GM08714 (cell line): ENCODE results near the gene NEURL3.
"Not testable (repeated sequence)": the region's sequence is repeated elsewhere in the genome, so short reads cannot be mapped to it uniquely, and the experiment has no call there.

Experiments
- H3K4me3 ChIP-seq: fragments of 200-500 bp; sonication (Bioruptor generic); 2 replicates; pipeline ENCODE4 v1.5.1; 2014; ENCODE audit warnings: mild to moderate bottlenecking, low read length, inconsistent platforms
- ZNF274 ChIP-seq: IDR thresholded peaks from 2 replicates; pipeline ENCODE4 v1.6.1; 2012; ENCODE audit warnings: mild to moderate bottlenecking, low read depth, low read length

The NEURL3 gene, protein sequence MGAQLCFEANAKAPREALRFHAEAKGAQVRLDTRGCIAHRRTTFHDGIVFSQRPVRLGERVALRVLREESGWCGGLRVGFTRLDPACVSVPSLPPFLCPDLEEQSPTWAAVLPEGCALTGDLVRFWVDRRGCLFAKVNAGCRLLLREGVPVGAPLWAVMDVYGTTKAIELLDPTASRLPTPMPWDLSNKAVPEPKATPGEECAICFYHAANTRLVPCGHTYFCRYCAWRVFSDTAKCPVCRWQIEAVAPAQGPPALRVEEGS

DNA sequence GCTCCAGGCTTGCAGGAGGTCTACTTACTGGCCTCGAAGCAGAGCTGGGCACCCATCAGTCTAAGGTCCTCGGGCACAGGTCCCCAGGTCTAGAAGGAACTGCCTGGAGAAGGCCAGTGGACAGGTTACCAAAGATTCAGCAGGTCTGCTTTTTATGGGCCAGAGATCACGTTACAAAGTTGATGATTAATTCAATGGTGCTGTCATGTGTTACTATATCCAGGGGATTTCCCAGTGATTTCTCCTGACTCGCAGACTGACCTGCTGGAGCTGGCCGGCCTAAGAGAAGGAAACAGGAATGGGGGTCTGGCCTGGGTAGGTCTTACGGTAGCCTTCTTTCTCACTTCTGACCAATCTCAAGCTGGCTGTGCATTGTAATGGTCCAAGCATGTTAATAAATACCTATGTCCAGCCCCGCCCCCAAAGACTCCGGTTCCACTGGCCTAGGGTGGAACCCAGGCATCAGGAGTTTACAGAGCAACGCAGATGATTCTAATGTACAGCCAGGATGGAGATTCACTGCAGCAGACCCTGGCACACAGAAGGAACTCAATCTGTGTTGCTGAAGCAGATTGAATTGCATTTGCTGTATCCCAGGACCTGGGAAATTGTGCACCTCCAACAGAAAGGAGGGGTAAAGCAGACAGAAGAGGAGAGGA is at the start of gene NEURL3:
Gene NEURL3, minus strand, starts transcription at position 127 of the 659 bp plus-strand sequence. Its CDS starts 71 bp downstream, at position 56.
- no peak within 1 kb of the TSS for H3K4me3 ChIP-seq
- TF ChIP-seq ZNF274 = no peak

DNA sequence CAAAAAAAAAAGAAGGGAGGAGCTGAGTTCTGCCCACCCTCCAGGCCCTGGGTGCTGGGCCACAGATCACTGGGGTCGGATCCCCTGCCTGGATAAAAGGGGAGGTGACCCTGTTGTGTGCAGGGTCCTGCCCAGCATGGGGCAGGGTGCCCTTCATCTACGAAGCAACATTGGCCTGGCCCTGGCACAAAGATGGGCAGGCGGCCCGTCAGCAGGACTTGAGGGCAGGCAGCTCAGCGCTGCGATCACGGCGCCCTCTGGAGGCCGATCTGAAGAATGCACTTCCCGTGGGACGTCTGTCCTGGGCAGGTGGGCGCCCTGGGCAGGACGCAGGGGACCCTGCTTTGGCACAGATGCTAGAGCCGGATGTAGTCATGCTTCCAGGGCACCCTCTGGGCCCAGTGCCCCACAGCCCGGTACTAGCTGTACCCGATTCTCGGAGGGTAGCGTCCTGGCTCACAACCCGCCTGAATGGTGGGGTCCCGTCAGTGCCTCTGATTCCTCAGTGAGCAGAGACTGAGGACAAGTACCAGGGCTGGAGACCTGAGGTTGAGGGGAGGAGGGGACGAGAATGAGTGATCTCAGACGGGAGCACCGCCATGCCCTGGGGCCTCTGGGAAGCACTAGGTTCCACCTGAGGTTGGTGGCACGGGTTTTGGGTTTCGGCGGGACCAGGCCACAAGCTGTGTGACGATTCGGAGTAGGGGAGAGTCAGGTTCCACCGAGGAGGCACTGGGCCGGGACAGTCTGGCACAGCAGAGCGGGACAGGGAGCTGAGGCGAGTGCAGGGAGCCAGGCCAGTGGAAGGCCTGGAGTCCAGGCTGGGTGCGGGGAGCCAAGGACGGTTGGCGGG is 49.4 kb upstream of the NEURL3 start:
- TF ChIP-seq ZNF274 = no peak
- H3K4me3 ChIP-seq = no peak overlapping the region

DNA sequence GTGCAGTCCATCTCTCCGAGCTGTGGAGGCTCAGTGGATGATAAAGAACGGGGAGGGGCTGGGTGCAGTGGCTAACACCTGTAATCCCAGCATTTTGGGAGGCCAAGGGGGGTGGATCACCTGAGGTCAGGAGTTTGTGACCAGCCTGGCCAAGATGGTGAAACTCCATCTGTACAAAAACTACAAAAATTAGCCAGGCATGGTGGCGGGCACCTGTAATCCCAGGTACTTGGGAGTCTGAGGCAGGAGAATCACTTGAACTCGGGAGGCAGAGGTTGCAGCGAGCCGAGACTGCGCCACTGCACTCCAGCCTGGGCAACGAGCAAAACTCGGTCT is 48.8 kb upstream of the NEURL3 start:
- not testable (repeated sequence) for H3K4me3 ChIP-seq

DNA sequence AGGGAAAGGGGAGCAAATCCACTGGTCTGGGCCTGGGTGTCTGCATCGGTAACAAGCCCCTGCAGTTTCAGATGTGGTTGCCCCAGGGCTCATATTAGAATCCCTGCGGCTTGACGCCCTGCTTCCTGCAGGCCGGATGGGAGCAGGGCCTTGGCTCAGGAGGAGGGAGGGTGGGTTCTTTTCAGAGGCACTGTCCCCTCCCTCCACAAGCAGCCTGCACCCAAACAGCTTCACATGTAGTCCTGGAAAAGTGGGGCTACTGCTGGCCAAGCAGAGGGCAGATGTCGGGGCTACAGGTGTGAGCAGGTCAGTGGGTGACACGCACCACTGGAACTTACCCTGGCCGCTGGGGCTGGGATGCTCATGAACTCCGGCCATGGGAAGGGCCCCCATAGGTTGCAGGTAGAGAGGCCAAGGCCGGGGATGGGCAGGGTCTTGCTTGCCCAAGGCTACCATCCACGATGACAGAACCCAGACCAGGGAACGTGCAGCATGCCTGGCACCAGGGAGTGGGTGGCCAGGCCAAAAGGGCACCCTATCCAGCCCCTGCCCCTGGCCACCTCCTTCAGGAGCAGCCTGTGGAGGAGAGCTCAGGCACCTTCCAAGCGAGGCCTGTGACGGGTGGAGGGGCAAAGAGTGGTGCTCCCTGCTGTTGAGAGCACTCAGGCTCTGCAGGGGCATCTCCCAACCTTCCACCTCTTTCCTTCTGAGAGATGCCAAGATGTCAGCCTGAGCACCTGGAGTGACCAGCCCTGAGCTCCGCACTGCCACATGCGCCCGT is 48.2 kb upstream of the NEURL3 start:
- H3K4me3 ChIP-seq = no peak overlapping the region
- no peak for TF ChIP-seq ZNF274

DNA sequence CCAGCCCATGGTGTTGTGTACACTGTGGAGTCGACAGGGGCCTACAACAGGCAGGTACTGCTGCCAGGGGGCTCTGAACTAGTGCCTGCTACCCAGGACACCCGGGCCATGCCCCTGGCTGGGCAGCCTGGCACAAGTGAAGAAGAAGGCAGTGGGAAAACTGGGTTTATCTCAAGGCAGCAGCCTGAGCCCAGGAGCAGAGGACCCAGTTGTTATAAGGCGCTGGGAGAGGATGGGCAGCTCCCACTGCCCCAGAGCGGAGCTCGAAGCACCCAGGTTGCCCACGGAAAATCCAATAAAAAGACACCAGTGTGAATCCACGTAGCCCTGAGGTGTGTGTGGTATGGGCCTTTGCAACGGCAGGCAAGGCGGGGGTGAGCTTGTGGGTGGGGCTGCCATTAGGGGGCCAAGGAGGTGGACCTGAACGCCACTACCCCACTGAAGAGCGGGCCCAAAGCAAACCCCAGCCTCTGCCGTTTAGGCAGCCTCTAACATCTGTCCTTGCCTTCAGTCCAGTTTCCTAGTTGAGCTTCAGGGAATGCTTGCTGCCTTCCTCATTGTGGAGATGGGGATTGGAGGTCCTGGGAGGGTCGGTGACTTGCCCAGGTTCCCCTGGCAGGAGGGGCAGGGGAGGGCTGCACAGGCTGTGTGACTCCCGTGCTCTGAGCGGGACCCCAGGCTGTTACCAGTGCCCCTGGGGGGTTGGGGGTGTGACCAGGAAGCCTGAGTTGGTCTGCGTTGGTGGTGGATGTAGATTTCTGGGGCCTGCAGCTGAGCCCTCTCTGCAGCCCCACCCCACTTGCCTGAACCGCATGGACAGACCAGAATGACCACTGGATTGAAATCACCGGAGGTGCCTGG is 47.4 kb upstream of the NEURL3 start:
- no peak for TF ChIP-seq ZNF274
- no peak overlapping the region for H3K4me3 ChIP-seq

DNA sequence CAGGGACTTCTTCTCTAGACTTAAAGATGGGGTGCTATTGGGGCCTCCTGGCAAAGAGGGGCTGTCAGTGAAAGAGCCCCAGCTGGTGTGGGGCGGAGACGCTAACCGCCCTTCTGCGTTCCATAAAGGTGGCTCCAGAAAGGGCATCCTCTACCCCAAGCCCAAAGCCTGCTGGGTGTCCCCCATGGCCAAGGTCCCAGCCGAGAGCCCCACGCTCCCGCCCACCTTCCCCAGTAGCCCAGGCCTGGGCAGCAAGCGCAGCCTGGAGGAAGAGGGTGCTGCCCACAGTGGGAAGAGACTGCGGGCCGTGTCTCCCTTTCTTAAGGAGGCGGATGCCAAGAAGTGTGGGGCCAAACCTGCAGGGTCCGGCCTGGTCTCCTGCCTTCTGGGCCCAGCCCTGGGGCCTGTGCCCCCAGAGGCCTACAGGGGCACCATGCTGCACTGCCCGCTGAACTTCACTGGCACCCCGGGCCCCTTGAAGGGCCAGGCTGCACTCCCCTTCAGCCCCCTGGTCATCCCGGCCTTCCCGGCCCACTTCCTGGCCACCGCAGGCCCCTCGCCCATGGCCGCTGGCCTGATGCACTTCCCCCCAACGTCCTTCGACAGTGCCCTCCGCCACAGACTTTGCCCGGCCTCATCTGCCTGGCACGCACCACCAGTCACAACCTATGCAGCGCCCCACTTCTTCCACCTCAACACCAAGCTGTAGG is 46.6 kb upstream of the NEURL3 start:
- TF ChIP-seq ZNF274 = no peak

DNA sequence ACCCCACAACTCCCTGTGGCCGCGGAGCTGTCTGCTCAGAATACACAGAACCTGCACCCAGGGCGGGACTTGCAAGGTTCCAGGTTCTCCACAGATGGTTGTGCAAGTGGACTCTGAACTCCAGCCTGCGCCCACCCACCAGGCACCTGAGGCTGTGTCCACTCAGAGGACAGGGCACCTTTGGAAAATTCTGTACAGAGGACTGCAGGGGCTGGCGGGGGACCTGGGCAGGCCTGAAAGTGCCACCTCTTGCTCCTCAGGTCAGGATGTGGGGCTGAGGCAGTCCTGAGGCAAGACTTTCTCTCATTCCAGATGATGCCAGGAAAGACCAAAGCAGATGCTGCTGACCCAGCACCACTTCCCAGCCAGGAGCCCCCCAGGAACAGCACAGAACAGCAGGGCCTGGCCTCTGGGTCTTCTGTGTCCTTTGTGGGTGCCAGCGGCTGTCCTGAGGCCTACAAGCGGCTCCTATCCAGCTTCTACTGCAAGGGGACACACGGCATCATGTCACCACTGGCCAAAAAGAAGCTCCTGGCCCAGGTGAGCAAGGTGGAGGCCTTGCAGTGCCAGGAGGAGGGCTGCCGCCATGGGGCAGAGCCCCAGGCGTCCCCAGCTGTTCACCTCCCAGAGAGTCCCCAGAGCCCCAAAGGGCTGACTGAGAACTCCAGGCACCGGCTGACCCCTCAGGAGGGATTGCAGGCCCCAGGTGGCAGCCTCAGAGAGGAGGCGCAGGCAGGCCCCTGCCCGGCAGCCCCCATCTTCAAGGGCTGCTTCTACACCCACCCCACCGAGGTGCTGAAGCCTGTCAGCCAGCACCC is 45.8 kb upstream of the NEURL3 start:
- H3K4me3 ChIP-seq = no peak overlapping the region
- TF ChIP-seq ZNF274 = no peak

More for the DNA sequence above, 46.6 kb upstream of the NEURL3 start:
- no peak overlapping the region for H3K4me3 ChIP-seq

DNA sequence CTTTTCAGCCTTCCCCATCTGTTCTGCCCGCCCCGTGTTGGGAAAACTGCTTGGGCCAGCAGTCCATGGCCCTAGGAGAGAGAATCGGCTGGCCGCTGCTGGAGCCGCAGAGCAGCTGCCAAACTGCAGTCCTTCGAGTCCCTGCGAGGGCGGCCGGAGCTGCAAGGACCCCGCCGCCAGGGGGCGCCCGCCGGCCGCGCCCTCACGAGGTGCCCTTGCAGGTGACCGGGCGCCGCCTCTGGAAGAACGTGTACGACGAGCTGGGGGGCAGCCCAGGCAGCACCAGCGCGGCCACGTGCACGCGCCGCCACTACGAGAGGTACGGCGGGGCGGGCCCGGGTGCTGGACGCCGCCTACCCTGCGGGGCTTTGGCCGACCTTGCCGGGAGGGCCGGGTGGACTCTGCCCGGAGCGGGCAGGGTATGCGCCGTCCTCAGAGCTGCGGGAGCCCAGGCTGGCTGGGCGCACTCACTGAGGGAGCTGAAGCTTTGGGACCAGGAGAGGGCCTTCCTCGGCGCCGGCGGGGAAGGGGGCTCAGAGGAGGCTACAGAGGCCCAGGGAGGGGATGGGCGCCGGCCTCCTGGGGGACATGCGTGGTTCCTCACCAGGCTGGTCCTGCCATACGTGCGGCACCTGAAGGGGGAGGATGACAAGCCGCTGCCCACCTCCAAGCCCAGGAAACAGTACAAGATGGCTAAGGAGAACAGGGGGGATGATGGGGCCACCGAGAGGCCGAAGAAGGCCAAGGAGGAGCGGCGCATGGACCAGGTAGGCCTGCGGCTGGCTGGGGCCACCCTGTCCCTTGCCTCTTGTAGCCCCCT is 45.0 kb upstream of the NEURL3 start:
- H3K4me3 ChIP-seq = no peak overlapping the region

DNA sequence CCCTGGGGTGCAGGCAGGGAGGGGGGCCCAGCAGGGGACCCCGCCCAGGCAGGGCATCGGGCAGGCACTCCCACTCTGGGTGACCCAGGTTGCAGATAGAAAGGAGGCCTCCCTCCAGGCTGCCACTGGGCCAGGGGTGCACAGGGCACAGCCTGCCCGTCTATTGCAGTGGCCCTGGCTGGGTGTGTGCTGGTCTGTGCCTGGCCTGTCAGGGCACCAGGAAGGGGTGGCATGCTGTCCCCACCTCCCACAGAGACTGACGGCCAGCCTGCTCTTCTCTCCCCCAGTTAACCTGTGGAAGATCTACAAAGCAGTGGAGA is 44.3 kb upstream of the NEURL3 start:
- no peak overlapping the region for H3K4me3 ChIP-seq
- no peak for TF ChIP-seq ZNF274

More for the DNA sequence above, 45.0 kb upstream of the NEURL3 start:
- TF ChIP-seq ZNF274 = no peak

DNA sequence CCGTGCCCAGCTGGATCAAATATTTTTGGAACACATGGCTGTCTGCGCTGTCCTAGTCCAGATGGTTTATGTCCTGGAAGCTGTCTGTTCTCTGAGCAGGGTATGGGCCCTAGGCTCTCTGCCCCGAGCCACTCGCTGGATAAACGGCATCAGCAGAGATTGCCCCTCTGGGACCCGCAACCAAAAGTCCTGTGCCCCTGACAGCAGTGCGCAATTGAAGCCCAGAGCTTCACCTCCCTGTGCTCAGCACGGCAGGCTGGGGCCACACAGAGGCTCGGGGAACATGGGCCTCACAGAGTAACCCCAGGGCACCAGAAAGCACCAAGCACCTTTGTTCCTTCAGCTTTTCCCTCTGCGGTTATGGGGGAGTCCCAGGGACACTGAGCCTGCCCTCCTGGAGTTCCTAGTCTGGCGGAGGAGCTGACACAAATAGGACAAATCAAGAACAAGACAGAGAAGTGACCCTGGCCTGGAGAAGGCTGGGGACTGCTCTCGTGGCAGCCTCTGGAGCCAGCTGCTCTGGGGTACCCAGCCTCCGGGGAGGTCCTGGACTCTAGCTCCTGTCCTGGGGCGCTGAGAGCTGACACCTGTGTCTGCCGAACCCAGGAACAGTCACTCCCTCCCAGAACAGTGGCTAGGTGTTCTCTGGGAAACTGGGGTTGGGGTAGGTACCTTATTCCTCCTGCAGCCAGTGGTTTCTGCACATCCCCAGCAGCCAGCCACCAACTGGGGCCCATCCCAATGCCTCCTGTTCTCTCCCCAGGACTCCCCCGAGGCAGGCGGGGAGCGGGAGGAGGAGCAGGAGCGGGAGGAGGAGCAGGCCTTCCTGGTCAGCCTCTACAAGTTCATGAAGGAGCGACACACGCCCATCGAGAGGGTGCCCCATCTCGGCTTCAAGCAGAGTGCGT is 43.7 kb upstream of the NEURL3 start:
- no peak for TF ChIP-seq ZNF274

DNA sequence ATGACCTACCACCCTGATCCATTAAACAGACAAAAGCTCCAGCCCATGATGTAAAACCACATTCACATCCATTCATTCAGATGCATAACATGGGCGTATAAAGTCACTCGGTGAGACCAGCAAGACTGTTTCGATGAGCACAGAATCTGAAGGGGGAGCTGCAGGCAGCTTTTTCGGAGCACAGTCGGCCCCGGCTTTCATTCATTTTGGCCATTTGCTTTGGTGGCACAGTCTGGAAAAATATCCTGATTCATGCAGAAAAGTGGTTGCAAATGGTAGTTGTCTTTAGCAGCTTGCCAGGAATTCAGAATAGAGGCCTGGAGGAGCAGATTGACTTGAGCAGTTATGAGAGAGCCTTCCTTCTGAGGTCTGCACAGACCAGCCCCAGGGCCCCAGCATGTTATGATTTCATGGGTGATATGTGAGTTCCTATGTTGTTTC is 42.6 kb upstream of the NEURL3 start:
- TF ChIP-seq ZNF274 = no peak
- no peak overlapping the region for H3K4me3 ChIP-seq

More for the DNA sequence above, 43.7 kb upstream of the NEURL3 start:
- H3K4me3 ChIP-seq = no peak overlapping the region
